Loucy (cell line): ENCODE measurements around the gene ME3.
"Not testable (repeated sequence)": the region's sequence is repeated elsewhere in the genome, so short reads cannot be mapped to it uniquely, and the experiment has no call there.

Experiments used
- CTCF ChIP-seq: fragments of 200-600 bp; sonication (generic); conservative IDR thresholded peaks from 2 replicates; pipeline ENCODE4 v1.5.1; 2014; ENCODE audit warnings: mild to moderate bottlenecking, antibody characterized with exemption, low read length
- EZH2phosphoT487 ChIP-seq: fragments of 200-600 bp; IDR thresholded peaks from 2 replicates; pipeline ENCODE4 v1.6.1; 2018; ENCODE audit warnings: antibody characterized with exemption, mild to moderate bottlenecking, moderate library complexity, borderline replicate concordance

DNA sequence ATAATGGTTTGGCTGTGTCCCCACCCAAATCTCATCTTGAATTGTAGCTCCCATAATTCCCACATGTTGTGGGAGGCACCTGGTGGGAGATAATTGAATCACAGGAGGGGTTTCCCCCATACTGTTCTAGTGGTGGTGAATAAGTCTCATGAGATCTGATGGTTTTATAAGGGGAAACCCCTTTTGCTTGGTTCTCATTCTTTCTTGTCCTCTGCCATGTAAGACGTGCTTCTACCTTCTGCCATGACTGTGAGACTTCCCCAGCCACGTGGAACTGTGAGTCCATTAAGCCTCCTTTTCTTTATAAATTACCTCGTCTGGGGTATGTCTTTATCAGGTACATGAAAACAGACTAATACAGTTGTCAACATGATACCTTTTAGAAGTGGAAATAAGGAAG, 53.0 kb downstream of the ME3 start:
- TF ChIP-seq CTCF, EZH2phosphoT487: not testable (repeated sequence)
